Body of pancreas (tissue), 4 donors: ENCODE measurements around the gene CCDC127. TPM values are rescaled to one million over a fixed set of nuclear protein-coding genes. Genes with fewer than 3 reads are reported as not detected.

Experiments
- ATAC-seq: fragments of 150-250 bp; one replicate; pipeline ENCODE4 v1.9.1; 2016
- DNase-seq, 4 donors: peaks; one replicate each; pipeline ENCODE4 v3.0.0-alpha.2; 2019
- H3K27ac ChIP-seq, 4 donors: fragments of 200-600 bp; sonication (generic); 1 replicate in 3 of 4; 2 replicates in 1 of 4; pipeline versions ENCODE4 v1.5.1 to v1.6.1; 2016 to 2019; ENCODE audit warnings: mild to moderate bottlenecking in 1 of 4, mixed read lengths in 1 of 4, moderate library complexity in 1 of 4
- H3K27me3 ChIP-seq, 2 donors: fragments of 200-600 bp; sonication (generic); one replicate each; pipeline ENCODE4 v1.6.0; 2016; ENCODE audit warnings: mild to moderate bottlenecking in 1 of 2
- H3K36me3 ChIP-seq, 2 donors: fragments of 200-600 bp; sonication (generic); replicated peaks in 1 of 2; 2 replicates each; pipeline ENCODE4 v1.5.1; 2016; ENCODE audit warnings: low read depth in 2 of 2; ENCODE audit not compliant: insufficient read depth in 1 of 2
- H3K4me1 ChIP-seq: fragments of 200-600 bp; sonication (generic); one replicate; pipeline ENCODE4 v1.6.0; 2016
- H3K4me3 ChIP-seq, 2 donors: fragments of 200-600 bp; sonication (generic); 1 replicate in 1 of 2; 2 replicates in 1 of 2; pipeline ENCODE4 v1.5.1; 2016 to 2019
- H3K9me3 ChIP-seq, 3 donors: fragments of 200-600 bp; sonication (generic); 1 replicate in 2 of 3; 2 replicates in 1 of 3; pipeline ENCODE4 v1.5.1; 2016
- POLR2A ChIP-seq, 3 donors: fragments of 450-650 bp; IDR thresholded peaks; one replicate each; pipeline ENCODE4 v1.6.1; 2016; ENCODE audit warnings: antibody characterized with exemption in 3 of 3, mild to moderate bottlenecking in 2 of 3
- WGBS, 2 donors: methylation state at CpG; one replicate each; pipeline ENCODE4 v1.1.5; 2017; 5-methylcytosine and 5-hydroxymethylcytosine counted together
- intact Hi-C: fragments of 100-400 bp; cut with DNase I; formaldehyde crosslinking; loops from one replicate; pipeline ENCODE4 v1.15.1; 2023
- total RNA-seq, 2 donors: library from RNA; depleted of rRNA; stranded (reverse); fragments of >200 nt; gene quantifications; one replicate each; pipeline ENCODE4 v1.1.0, GENCODE V29; 2016
- TF ChIP-seq, protein P1 (sequence below), 7 experiments: fragments of 450-650 bp in 4 of 7; fragments of 200-600 bp in 3 of 7; sonication (generic) in 3 of 7; IDR thresholded peaks; one replicate each; pipeline ENCODE4 v1.5.1; 2016 to 2019; ENCODE audit warnings: antibody characterized with exemption in 7 of 7

Gene CCDC127
- total RNA-seq, 2 donors from 2014 or later = 3.9 to 4.0 TPM

DNA sequence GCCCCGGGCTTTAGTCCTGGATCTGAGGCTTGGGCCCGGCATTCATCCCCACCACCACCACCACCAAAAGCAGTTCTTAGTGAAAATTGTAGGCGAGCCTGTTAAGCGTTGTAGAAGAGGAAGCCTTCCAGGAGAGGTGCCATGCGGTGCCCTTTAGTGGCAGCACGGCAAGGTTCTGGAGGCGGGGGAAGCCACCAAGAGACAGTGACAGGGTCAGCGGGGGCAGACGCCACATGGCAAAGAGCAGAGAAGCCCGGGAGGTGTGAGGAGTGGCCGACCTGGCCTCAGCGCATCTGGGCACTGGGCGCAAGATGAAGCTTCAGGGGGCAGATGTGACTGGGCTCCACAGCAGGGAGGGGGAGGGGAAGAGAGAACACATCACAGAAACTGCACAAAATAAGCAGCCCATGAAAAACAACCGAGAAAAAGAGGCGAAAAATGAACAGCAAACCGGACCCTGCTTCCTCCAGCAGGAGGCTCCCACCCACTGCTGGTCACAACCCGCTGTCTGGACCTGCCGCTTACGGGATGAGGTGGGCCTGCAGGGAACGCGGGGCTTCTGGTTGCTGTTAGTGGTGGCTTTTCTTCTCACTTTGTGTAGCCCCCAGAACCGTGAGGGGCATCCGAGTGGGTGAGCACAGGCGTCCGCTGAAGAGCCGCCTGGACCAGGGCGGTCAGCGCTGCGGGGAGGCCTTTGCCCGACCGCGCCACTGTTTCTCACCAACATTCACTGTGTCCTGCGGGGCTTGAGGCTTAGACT, 22.4 kb downstream of the CCDC127 start:
- Histone ChIP-seq H3K27ac (no peak overlapping the region), H3K9me3 (no peaks in the 10 kb centered on the region), H3K4me3 (no peak overlapping the region), H3K36me3 (no peaks in the 10 kb centered on the region), H3K27me3 (no peaks in the 10 kb centered on the region), H3K4me1 (peaks cover 15% of the 10 kb centered on the region)
- 71 to 79% methylated on average over 22 to 32 of the region's 33 CpGs for WGBS, 2 donors
- no peak for TF ChIP-seq POLR2A (IDR thresholded peaks at IDR 0.05)
- TF ChIP-seq, protein P1, sequence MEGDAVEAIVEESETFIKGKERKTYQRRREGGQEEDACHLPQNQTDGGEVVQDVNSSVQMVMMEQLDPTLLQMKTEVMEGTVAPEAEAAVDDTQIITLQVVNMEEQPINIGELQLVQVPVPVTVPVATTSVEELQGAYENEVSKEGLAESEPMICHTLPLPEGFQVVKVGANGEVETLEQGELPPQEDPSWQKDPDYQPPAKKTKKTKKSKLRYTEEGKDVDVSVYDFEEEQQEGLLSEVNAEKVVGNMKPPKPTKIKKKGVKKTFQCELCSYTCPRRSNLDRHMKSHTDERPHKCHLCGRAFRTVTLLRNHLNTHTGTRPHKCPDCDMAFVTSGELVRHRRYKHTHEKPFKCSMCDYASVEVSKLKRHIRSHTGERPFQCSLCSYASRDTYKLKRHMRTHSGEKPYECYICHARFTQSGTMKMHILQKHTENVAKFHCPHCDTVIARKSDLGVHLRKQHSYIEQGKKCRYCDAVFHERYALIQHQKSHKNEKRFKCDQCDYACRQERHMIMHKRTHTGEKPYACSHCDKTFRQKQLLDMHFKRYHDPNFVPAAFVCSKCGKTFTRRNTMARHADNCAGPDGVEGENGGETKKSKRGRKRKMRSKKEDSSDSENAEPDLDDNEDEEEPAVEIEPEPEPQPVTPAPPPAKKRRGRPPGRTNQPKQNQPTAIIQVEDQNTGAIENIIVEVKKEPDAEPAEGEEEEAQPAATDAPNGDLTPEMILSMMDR (IDR thresholded peaks at IDR 0.05) = no peak
- ATAC-seq = no peak
- DNase-seq = peak in 1 of 4 donors; percentile 3
- intact Hi-C loops = no loop called here

DNA sequence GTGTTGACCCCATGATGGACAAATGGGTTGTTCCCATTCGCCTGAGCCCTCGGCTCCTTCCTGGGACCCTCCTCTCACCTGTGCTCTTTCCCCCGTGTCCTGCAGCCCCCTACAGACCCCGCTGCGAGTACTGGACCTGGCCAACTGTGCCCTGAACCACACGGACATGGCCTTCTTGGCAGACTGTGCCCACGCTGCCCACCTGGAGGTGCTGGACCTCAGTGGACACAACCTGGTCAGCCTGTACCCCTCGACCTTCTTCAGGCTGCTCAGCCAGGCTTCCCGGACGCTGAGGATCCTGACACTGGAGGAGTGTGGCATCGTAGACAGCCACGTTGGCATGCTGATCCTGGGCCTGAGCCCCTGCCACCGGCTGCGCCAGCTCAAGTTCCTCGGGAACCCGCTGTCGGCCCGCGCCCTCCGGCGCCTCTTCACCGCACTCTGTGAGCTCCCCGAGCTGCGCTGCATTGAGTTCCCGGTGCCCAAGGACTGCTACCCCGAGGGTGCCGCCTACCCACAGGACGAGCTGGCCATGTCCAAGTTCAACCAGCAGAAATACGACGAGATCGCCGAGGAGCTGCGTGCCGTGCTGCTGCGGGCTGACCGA, 23.2 kb downstream of the CCDC127 start:
- H3K27ac ChIP-seq = no peak overlapping the region
- peak in 1 of 4 donors; percentile 6 for DNase-seq
- no peaks in the 10 kb centered on the region for H3K36me3 ChIP-seq
- H3K4me1 ChIP-seq = peaks cover 15% of the 10 kb centered on the region
- H3K27me3 ChIP-seq = no peaks in the 10 kb centered on the region
- 88 to 89% methylated on average over 34 to 35 of the region's 36 CpGs for WGBS, 2 donors
- no peak overlapping the region for H3K4me3 ChIP-seq
- TF ChIP-seq, protein P1 (IDR thresholded peaks at IDR 0.05) = no peak
- no peak for TF ChIP-seq POLR2A (IDR thresholded peaks at IDR 0.05)
- no peak for ATAC-seq
- H3K9me3 ChIP-seq = no peaks in the 10 kb centered on the region
- intact Hi-C loops = no loop called here

DNA sequence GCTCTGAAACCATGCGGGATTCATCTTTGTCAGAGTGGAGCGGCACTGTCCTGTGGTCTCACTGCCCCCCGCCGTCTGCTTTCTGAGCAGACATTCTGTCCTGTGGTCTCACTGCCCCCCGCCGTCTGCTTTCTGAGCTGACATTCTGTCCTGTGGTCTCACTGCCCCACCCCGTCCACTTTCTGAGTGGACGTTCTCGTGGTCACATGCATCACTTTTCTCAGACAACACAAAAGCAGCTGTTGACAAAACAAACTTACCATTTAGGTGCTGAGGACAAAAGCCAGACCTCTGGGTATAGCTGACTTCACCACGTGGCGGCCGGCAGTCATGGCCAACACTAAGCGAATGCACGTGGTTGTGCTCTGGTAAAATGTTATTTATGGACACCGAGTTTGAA, 23.9 kb downstream of the CCDC127 start:
- intact Hi-C loops = no loop called here
- H3K9me3 ChIP-seq = no peaks in the 10 kb centered on the region

DNA sequence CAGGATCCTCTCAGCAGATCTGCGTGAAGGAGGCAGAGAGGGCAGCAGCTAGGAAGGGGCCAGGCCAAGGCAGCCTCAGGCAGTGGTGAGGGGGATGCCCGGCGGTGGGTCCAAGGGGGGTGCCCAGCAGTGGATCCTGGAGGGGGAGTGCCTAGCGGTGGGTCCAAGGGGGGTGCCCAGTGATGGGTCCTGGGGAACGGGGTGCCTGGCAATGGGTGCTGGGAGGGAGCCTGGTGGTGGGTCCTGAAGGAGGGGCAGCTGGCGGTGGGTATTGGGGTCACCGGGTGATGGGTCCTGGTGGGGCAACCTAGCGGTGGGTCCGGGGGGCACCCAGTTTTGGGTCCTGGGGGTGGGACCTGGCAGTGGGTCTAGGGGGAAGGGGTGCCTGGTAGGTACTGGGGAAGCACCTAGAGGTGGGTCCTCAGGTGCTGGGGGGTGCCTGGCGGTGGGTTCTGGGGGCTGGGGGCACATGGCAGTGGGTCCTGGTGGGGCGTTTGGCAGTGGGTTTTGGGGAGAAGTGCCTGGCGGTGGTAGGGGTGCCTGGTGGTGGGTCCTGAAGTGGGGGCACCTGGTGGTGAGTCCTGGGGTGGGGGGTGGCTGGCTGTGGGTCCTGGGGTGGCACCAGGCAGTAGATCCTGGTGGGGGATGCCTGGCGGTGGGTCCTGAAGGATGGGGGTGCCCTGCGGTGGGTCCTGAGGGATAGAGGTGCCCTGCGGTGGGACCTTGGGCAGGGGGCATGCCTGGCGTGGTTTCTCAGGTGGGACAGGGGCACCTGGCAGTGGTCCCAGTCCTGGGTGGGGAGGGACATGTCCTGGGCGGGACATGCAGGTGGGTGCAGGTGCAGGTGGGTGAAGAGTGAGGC, 24.8 kb downstream of the CCDC127 start:
- no peak overlapping the region for H3K4me3 ChIP-seq
- H3K27me3 ChIP-seq = no peaks in the 10 kb centered on the region
- intact Hi-C loops = no loop called here
- H3K36me3 ChIP-seq = no peaks in the 10 kb centered on the region
- TF ChIP-seq, protein P1 (IDR thresholded peaks at IDR 0.05) = no peak
- no peak for TF ChIP-seq POLR2A (IDR thresholded peaks at IDR 0.05)
- no peak overlapping the region for H3K27ac ChIP-seq
- ATAC-seq (no peak), DNase-seq (peak in 1 of 4 donors; percentile 10)
- H3K4me1 ChIP-seq = peaks cover 21% of the 10 kb centered on the region
- H3K9me3 ChIP-seq = no peaks in the 10 kb centered on the region
- 82 to 83% methylated on average over 11 to 14 of the region's 17 CpGs for WGBS, 2 donors

More for the DNA sequence above, 23.9 kb downstream of the CCDC127 start:
- Histone ChIP-seq H3K27me3 (no peaks in the 10 kb centered on the region), H3K4me3 (no peak overlapping the region), H3K27ac (no peak overlapping the region), H3K36me3 (no peaks in the 10 kb centered on the region), H3K4me1 (peaks cover 15% of the 10 kb centered on the region)
- TF ChIP-seq POLR2A (IDR thresholded peaks at IDR 0.05) = no peak
- TF ChIP-seq, protein P1 (IDR thresholded peaks at IDR 0.05) = no peak
- ATAC-seq = no peak
- DNase-seq = peak in 1 of 4 donors; percentile 8
- 80 to 84% methylated on average over 14 to 15 of the region's 15 CpGs for WGBS, 2 donors
